ENCODE measurements around the gene TOMM20L.

GRCh38 chr14:58390830-58391229 is 4.9 kb upstream of the TOMM20L start:
- TF ChIP-seq CTCF (IDR thresholded peaks at IDR 0.05) = no peak
- no peak for TF ChIP-seq POLR2AphosphoS5 (IDR thresholded peaks at IDR 0.05)
- TF ChIP-seq POLR2A (IDR thresholded peaks at IDR 0.05) = no peak
- no peak for TF ChIP-seq EP300 (IDR thresholded peaks at IDR 0.05)
